MCF 10A (cell line): ENCODE results near the gene CTU2. TPM values are rescaled to one million over a fixed set of nuclear protein-coding genes. Genes with fewer than 3 reads are reported as not detected.

Source experiments
- BruUV-seq: library from RNA; stranded (reverse); fragments of 400-500 nt; replicated peaks from 2 replicates; lab custom pipeline; 2021; lab: Mats Ljungman, UMichigan
- CTCF ChIA-PET: fragments of 300-600 bp; sonication (Branson Sonifier 250); formaldehyde crosslinking; extraction: SDS; loops from one replicate; lab custom pipeline; 2021; ENCODE audit warnings: antibody characterized with exemption, inconsistent platforms; lab: Yijun Ruan, JAX
- POLR2A ChIA-PET: fragments of 300-600, 350-650 bp; sonication (Branson Sonifier 250); formaldehyde crosslinking; extraction: SDS; loops from one replicate; lab custom pipeline; 2020; ENCODE audit warnings: antibody characterized with exemption, inconsistent platforms; lab: Yijun Ruan, JAX
- DNase-seq: peaks from one replicate; pipeline ENCODE4 v3.0.0-alpha.2; 2018; ENCODE audit not compliant: unreplicated experiment
- H3K27ac Mint-ChIP-seq: one replicate; pipeline ENCODE4 v1.8.0; 2022; ENCODE audit warnings: mild to moderate bottlenecking, low read depth, mixed read lengths; ENCODE audit not compliant: unreplicated experiment
- H3K27me3 Mint-ChIP-seq: one replicate; pipeline ENCODE4 v1.8.0; 2022; ENCODE audit warnings: mixed read lengths; ENCODE audit not compliant: insufficient read depth, unreplicated experiment
- H3K36me3 Mint-ChIP-seq: one replicate; pipeline ENCODE4 v1.8.0; 2022; ENCODE audit warnings: mild to moderate bottlenecking, moderate library complexity, mixed read lengths; ENCODE audit not compliant: insufficient read depth, unreplicated experiment
- H3K4me1 Mint-ChIP-seq: one replicate; pipeline ENCODE4 v1.8.0; 2022; ENCODE audit warnings: mixed read lengths; ENCODE audit not compliant: insufficient read depth, unreplicated experiment
- H3K4me3 Mint-ChIP-seq: one replicate; pipeline ENCODE4 v1.8.0; 2022; ENCODE audit warnings: mild to moderate bottlenecking, moderate library complexity, mixed read lengths; ENCODE audit not compliant: unreplicated experiment
- H3K9me3 Mint-ChIP-seq: one replicate; pipeline ENCODE4 v1.8.0; 2022; ENCODE audit warnings: mixed read lengths; ENCODE audit not compliant: unreplicated experiment
- CTCF ChIP-seq: fragments of 200-600 bp; IDR thresholded peaks from one replicate; pipeline ENCODE4 v1.8.0; 2022; ENCODE audit warnings: antibody characterized with exemption, mild to moderate bottlenecking; ENCODE audit not compliant: unreplicated experiment
- intact Hi-C: fragments of 100-400 bp; cut with micrococcal nuclease; formaldehyde crosslinking; loops from 2 replicates; pipeline ENCODE4 v1.14.1; 2022
- total RNA-seq: library from RNA; stranded (reverse); gene quantifications from 2 replicates; pipeline ENCODE4 v1.2.3, GENCODE V29; 2022

Gene CTU2
- total RNA-seq, 1 experiment from 2014 or later = 40.8 TPM

DNA sequence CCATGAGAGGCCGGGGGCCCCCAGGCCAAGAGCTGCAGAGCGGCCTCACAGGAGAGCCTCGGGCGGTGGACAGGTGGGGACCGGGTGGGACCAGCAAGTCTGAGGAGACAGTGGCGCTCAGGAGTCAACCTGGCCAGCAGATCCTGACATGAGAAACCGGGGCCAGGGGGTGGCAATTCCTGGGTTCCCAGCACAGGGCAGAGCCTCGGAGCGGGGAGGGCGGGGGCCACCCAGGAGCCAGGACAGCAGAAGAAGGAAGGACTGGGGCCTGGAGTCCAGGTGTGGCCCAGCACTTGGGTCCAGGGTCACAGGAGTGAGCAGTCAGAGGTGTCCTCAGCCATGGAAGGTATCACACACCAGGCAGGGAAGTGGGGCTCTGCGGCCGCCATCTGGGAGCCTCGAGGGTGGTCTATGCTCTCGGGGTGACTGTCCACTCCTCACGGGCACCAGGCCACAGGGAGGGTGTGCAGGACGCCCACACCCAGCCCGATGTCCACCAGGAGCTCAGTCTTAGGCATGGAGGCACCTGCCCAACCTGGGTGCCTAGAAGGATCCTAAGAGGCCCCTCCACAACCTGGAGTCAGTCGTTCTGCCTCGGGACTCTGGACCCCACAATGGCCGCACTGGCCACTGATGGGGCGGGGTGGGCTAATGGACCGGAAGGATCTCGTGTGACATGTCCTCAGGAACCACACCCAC lies 49.6 kb downstream of the CTU2 start:
- CTCF ChIA-PET = interaction anchor here (0.5 to 3.2 kb wide), 12 partner anchors 10 to 680 kb away, joined by 3 to 19 read pairs (median 4); partner anchors contain the start of gene APRT
- peak overlapping the region; percentile 23 for H3K27ac Mint-ChIP-seq
- TF ChIP-seq CTCF = peak; percentile 40
- peaks cover 13% of the 10 kb centered on the region for H3K36me3 Mint-ChIP-seq
- POLR2A ChIA-PET = interaction anchor here (1.4 to 3.5 kb wide), 3 partner anchors 18 to 55 kb away, joined by 4 to 13 read pairs (median 6); no protein-coding TSS in a partner anchor
- H3K9me3 Mint-ChIP-seq = no peaks in the 10 kb centered on the region
- no peak for DNase-seq
- no TSS peak for BruUV-seq
- H3K4me1 Mint-ChIP-seq = peaks cover 8% of the 10 kb centered on the region
- no peak overlapping the region for H3K4me3 Mint-ChIP-seq
- H3K27me3 Mint-ChIP-seq = no peaks in the 10 kb centered on the region
- intact Hi-C loops = loop anchor here (1.0 kb wide), 1 partner anchor 27 kb away; no protein-coding TSS in a partner anchor

- no TSS peak for BruUV-seq
- intact Hi-C loops = no loop called here
- ChIA-PET POLR2A (interaction anchor here (1.2 to 1.8 kb wide), 3 partner anchors 9 to 25 kb away, joined by 4 to 6 read pairs (median 4); no protein-coding TSS in a partner anchor), CTCF (interaction anchor here (1.1 to 2.3 kb wide), 3 partner anchors 15 to 25 kb away, joined by 3 to 10 read pairs (median 4); no protein-coding TSS in a partner anchor)
- Mint-ChIP-seq H3K9me3 (no peaks in the 10 kb centered on the region), H3K27ac (peak overlapping the region; percentile 27), H3K36me3 (peaks cover 7% of the 10 kb centered on the region), H3K4me1 (peaks cover 8% of the 10 kb centered on the region), H3K27me3 (no peaks in the 10 kb centered on the region), H3K4me3 (no peak overlapping the region)
- no peak for DNase-seq
- no peak for TF ChIP-seq CTCF
Observed at GRCh38 chr16:88758227-88758943, 52.1 kb downstream of the CTU2 start.

- H3K27me3 Mint-ChIP-seq = no peaks in the 10 kb centered on the region
- peak overlapping the region; percentile 27 for H3K27ac Mint-ChIP-seq
- H3K36me3 Mint-ChIP-seq = peaks cover 8% of the 10 kb centered on the region
- BruUV-seq = no TSS peak
- H3K9me3 Mint-ChIP-seq = no peaks in the 10 kb centered on the region
- ChIA-PET CTCF (interaction anchor here (0.7 to 2.3 kb wide), 3 partner anchors 15 to 300 kb away, joined by 3 to 10 read pairs (median 3); no protein-coding TSS in a partner anchor), POLR2A (interaction anchor here (1.2 to 1.8 kb wide), 3 partner anchors 9 to 25 kb away, joined by 4 to 6 read pairs (median 4); no protein-coding TSS in a partner anchor)
- intact Hi-C loops = no loop called here
- no peak overlapping the region for H3K4me3 Mint-ChIP-seq
- DNase-seq = no peak
- H3K4me1 Mint-ChIP-seq = peaks cover 8% of the 10 kb centered on the region
- TF ChIP-seq CTCF = no peak
Observed at GRCh38 chr16:88758944-88759244, 52.6 kb downstream of the CTU2 start.
